ENCODE data around the gene MINDY2.

DNA sequence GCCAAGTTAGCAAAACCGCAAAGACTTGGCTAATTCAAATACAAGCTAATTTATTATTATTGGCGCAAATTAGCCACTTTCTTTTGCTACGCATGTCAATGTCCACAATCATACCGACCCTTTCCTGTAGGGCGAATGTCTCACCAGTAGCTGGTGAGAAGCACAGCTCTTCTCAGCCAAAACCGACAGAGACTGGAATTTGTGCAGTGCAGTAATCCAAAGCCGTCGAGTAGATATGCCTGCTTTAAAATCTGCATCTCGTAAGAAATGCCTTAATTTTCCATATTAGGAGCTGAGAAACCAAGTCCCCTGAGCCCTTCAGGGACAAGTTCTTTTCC lies 614 bp upstream of the MINDY2 start:
- TF ChIP-seq NFE2L1 (CRISPR knock-in tag; IDR thresholded peaks at IDR 0.05) = no peak
- TF ChIP-seq, protein P1, sequence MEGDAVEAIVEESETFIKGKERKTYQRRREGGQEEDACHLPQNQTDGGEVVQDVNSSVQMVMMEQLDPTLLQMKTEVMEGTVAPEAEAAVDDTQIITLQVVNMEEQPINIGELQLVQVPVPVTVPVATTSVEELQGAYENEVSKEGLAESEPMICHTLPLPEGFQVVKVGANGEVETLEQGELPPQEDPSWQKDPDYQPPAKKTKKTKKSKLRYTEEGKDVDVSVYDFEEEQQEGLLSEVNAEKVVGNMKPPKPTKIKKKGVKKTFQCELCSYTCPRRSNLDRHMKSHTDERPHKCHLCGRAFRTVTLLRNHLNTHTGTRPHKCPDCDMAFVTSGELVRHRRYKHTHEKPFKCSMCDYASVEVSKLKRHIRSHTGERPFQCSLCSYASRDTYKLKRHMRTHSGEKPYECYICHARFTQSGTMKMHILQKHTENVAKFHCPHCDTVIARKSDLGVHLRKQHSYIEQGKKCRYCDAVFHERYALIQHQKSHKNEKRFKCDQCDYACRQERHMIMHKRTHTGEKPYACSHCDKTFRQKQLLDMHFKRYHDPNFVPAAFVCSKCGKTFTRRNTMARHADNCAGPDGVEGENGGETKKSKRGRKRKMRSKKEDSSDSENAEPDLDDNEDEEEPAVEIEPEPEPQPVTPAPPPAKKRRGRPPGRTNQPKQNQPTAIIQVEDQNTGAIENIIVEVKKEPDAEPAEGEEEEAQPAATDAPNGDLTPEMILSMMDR (IDR thresholded peaks at IDR 0.05) = no peak
- TF ChIP-seq KAT7 (CRISPR knock-in tag; IDR thresholded peaks at IDR 0.05; ENCODE audit: borderline replicate concordance) = no peak
- no peak for TF ChIP-seq JUN (CRISPR knock-in tag; IDR thresholded peaks at IDR 0.05)

Data from WTC11 (cell line).